HEK293T (cell line): ENCODE results near the gene JMJD1C.

Source experiments
- ARNT ChIP-seq: fragments of 450-650 bp; IDR thresholded peaks from 2 replicates; pipeline ENCODE4 v1.6.1; 2017; ENCODE audit warnings: mild to moderate bottlenecking
- CTBP1 ChIP-seq: fragments of 450-650 bp; IDR thresholded peaks from 2 replicates; pipeline ENCODE4 v1.6.1; 2016; ENCODE audit warnings: borderline replicate concordance
- ELF4 ChIP-seq: fragments of 450-650 bp; IDR thresholded peaks from 2 replicates; pipeline ENCODE4 v1.6.1; 2017; ENCODE audit warnings: antibody characterized with exemption
- FOXA1 ChIP-seq: fragments of 450-650 bp; IDR thresholded peaks from 2 replicates; pipeline ENCODE4 v1.6.1; 2016; ENCODE audit warnings: mild to moderate bottlenecking
- FOXM1 ChIP-seq: fragments of 450-650 bp; IDR thresholded peaks from 2 replicates; pipeline ENCODE4 v1.6.1; 2017; ENCODE audit warnings: mild to moderate bottlenecking, borderline replicate concordance
- HDGF ChIP-seq: fragments of 450-650 bp; IDR thresholded peaks from 2 replicates; pipeline ENCODE4 v1.6.1; 2017; ENCODE audit warnings: antibody characterized with exemption, borderline replicate concordance
- PKNOX1 ChIP-seq: fragments of 450-650 bp; IDR thresholded peaks from 2 replicates; pipeline ENCODE4 v1.6.1; 2016
- SP1 ChIP-seq: fragments of 450-650 bp; IDR thresholded peaks from 2 replicates; pipeline ENCODE4 v1.6.1; 2017
- SUZ12 ChIP-seq: fragments of 450-650 bp; IDR thresholded peaks from 2 replicates; pipeline ENCODE4 v1.6.1; 2016; ENCODE audit warnings: mild to moderate bottlenecking
- TARDBP ChIP-seq: fragments of 450-650 bp; IDR thresholded peaks from 2 replicates; pipeline ENCODE4 v1.6.1; 2016
- ZNF384 ChIP-seq: fragments of 450-650 bp; IDR thresholded peaks from 2 replicates; pipeline ENCODE4 v1.6.1; 2016

- no peak for TF ChIP-seq ELF4
- TF ChIP-seq FOXA1, result no peak
- no peak for TF ChIP-seq HDGF
- no peak for TF ChIP-seq TARDBP
- no peak for TF ChIP-seq ZNF384
- no peak for TF ChIP-seq CTBP1
- no peak for TF ChIP-seq PKNOX1
- TF ChIP-seq FOXM1, result no peak
- TF ChIP-seq ARNT, result no peak
- TF ChIP-seq SUZ12, result no peak
- no peak for TF ChIP-seq SP1
These were observed 40.8 kb upstream of the JMJD1C start for GRCh38 chr10:63506554-63506953.
